HG02840 (cell line): ENCODE measurements around the gene SRGAP3.

ENCODE experiments used
- ATAC-seq: cut with Tn5 transposase; IDR thresholded peaks from one replicate; pipeline ENCODE4 v1.9.1; 2021; ENCODE audit warnings: mild to moderate bottlenecking, moderate library complexity, moderate number of reproducible peaks; ENCODE audit not compliant: unreplicated experiment, low FRiP score

SRGAP3 gene

DNA sequence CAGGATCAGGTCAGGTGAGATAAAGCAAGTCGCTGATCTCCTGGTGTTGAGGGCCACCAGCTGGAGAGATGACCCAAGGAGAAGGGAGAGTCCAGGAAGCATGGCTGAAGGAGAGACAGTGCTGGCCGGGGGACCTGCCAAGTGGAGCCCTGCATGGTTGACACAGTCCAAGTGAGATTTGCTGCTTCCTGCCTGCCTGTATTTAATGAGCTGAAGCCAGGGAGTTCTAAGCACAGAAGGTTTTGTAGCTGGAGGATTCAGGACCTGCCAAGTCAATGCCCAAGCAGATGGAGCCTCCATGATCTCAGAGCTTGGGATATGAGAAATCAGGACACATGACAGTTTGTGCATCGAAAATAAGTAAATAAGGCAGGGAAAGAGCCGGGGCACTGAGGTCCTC, 125.6 kb downstream of the SRGAP3 start:
- no peak for ATAC-seq

DNA sequence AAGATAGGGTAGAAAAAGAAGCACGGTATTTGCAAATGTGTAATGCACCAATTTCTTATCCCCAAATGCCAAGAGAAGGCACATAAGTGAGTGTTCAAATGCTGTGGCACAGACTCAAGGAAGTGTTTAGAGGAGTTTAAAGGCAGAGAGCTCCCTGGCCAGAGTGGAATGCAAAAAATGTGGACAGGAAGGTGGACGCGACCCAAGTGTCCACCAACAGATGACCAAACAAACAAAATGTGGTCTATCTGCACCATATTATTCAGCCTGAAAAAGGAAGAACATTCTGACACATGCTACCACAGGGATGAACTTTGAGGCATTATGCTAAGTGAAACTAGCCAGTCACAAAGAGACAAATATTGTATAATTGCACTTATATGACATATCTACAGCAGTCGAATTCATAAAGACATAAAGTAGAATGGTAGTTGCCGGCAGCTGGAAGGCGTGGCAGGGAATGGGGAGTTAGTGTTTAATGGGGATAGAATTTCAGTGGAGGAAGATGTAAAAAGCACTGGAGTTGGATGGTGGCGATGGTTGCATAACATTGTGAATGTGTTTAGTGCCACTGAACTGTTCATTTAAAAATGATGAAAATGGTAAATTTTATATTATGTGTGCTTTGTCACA, 126.6 kb downstream of the SRGAP3 start:
- no peak for ATAC-seq

DNA sequence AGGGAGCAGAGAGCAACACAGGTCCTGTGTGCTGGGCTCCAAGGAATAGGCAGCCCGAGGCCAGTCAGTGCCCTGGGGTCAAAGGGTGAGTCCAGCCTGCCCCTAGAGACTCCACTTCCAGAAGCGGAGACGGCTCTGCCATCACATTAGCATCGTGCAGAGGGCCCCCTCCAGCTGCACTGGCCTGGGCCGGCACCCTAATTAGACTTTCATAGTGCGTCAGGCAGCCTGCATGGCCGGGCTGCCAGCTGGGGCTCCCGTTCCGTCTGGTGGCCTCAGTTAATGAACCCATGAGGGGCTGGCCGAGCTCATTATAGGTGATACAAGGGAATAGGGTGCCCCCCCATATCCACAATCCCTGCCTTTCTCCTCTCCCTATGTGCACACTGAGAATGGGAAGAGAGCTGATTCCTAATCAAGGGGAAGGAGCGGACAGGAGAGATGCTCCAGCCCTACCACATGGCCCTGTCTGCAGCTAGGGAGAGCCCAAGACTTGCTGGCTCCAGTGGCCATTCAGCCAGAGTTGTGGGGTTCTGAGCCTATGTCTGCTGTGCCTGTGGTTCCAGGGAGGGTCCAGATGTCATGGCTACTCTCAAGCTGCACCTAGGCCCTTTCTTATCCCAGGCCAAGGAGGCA, 128.0 kb downstream of the SRGAP3 start:
- no peak for ATAC-seq

DNA sequence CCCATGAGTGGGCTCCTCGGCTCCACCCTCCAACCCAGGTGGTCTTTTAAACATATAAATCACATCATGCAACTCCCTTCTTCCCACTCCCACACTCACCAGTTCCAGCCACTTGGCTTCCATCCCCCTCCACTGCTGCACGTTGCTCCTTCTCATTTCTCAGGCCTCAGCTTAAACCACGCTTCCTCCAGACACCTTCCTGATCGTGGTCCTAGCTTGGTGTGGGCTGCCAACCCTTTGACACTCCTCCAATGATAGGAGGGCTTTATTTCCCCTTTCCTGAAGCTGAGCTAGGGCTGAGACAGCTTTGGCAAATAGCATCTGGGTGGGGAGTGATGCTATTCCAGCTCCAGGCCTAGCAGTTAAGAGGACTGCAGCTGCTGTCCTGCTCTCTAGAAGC, 130.1 kb downstream of the SRGAP3 start:
- ATAC-seq = no peak

DNA sequence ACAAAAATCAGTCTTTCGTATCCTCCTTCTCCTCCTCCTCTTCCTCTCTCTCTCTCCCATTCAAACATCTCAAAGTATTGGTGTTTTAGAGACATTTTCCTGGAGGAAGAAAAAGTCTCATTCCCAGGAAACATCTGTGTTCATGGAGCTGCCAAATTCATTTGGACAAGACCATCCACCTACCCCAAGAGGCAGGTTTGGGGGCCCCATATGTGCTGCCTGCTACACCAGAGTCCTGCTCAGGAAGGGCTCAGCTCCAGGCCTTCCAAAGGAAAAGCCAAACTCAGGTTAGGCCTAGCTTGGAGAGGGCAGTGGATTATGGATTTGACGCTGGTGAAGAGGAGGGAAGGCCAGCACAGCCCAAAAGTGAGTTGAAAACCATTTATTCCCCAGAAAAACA, 131.2 kb downstream of the SRGAP3 start:
- ATAC-seq = no peak

DNA sequence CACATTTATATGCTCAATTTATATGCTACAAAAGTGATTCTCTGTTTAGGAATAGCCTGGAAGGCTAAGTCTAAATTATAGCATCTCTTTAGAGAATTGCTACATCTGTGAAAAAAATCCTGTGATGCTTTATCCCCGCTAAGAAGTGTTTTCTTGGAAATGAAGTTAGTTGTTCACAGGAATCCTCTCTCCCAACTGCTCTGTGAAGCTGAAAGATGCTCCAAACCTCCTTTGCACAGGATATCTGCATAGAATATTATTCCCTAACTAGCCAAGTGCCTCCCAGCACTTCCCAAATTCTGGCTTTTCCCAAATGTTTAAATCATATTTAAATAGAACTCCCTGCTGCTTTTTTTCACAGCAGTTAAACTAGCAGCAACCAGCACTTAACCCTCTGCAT, 132.2 kb downstream of the SRGAP3 start:
- no peak for ATAC-seq

DNA sequence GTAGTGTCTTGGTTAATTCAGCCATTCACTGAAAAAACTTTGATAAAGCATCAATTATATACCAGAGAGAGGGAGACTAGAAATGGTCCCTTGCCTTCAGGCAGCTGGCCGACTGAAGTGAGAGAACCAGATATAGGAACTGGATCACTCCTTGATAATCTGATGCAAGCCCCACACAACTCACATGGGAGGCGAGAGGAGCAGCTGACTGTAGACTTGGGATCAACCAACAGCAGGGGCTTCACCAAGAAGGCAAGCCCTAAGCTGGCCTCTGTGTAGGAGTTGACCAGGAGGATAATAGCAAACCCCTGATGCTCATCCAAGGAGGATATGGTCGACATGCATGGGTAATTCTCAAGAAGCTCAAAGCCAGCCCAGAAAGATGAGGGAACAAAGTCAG, 133.1 kb downstream of the SRGAP3 start:
- ATAC-seq = no peak

DNA sequence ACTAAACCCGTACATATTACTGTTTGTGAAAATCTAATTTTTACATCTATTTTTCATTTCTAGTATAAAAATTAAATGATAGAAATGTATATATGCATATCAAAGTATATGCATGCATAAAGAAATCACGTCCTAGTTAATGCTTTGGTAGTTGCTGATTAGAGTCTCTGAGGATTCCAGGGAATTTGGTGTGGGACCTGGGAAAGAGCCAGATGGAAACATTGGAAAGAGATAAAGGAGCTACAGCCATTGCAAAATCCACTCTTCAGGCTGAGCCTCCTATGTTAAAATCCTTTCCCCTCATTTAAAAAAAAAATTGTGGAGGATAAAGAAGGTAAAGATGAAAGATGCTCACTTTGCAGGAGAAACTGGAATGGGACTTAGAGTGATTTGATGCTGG, 134.1 kb downstream of the SRGAP3 start:
- no peak for ATAC-seq

DNA sequence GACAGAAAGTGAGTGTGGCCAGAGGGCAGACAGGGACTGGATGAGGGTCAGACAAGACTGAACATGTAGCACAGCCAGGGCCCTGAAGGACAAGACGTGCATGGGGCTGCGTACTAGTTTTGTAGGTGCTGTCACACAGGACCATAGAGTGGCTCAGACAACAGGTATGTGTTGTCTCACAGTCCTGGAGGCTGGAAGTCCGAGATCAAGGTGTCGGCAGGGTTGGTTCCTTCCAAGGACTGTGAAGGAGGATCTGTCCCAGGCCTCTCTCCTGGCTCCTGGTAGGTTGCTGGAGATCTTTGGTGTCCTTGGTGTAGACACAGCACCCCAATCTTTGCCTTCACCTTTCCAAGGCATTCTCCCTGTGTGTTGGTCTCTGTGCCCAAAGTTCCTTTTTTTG, 136.4 kb downstream of the SRGAP3 start:
- no peak for ATAC-seq

DNA sequence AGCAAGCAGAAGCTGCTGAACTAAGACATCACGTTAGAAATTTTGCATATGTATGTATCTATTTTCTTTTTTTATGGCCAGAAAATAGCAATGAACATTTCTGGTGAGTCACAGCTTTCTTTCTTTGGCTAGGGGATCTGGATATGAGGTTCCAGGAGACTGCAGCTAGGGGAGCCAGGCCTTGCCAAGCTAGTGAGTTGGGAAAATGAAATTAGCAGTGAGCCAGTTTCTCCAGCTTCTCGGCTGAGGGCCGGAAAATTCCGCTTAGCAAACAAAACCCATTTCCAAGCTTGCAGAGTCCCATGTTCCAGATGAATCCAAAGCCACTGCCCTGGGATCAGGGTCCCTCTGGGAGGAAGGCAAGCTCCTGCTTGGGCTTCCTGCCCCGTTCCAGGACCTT, 137.6 kb downstream of the SRGAP3 start:
- no peak for ATAC-seq

DNA sequence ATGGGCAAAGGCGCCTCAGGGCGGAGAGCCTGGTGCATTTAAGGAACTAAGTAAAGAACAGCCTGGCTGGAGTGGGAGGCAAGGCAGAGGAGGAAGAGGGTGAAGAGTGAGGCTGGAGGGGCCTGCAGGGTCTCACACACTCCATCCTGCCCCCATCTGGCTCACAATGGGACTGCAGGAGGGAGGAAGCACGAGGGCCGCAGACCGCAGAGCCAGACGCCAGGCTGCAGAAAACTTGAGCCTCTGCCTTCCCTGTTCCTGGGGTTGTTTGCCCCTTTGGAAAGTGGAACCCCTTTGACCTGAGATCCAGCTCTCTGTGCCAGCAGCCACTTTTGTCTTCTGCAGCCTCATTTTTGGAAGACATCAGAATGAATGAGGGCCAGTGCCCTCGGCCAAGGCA, 138.0 kb downstream of the SRGAP3 start:
- ATAC-seq = no peak

DNA sequence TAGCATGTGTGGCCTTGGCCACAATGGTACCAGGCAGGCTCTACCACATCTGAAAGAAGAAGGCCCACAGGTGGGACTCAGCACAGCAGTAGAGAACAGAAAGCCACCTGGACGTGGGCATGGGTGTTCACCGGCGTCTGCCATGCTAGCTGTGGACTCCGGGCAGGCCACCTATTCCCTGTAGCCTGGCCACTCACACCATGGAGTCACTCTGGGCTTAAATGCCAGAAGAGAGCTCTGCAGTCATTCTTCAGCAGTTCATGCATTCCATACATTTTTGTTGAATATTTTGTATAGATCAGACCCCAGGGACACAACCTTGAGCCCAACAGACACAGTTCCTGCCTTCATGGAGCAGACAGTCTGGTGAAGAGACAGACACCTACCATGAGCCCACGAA, 138.6 kb downstream of the SRGAP3 start:
- ATAC-seq = no peak

DNA sequence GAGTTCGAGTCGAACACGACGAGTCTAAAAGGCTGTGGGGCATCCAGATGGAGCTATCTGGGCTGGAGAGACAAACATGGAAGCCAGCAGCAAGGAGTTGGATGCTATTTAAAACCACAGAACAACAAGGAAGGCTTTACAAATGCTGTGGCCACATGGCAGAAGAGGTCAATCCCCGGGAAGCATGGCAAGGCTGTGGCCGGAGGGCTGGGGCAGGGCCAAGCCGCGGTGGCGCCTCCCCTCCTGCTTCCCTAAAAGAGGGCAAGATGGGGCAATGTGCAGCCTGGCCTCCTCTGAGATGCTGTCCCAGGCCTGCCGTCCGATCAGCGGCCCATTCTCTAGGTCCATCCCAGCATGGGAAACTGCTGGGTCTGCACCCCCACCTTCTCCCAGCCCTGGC, 139.1 kb downstream of the SRGAP3 start:
- no peak for ATAC-seq

DNA sequence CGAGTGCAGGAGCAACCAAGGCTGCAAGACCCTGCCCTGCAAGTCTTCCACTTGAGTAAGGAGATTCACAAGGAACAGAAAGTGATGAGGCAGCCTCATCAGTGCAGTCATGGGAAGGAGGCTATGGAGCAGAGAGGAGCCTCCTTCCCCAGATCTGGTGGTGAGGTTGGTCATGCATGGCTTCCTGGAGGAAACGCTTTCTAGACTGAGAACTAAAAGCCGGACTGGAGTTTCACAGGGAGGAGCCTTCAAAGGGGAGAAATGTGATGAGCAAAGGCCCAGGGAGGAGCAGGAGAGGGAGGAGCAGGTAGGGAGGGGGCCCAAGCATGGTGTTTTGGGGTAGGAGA, 139.9 kb downstream of the SRGAP3 start:
- ATAC-seq = no peak

DNA sequence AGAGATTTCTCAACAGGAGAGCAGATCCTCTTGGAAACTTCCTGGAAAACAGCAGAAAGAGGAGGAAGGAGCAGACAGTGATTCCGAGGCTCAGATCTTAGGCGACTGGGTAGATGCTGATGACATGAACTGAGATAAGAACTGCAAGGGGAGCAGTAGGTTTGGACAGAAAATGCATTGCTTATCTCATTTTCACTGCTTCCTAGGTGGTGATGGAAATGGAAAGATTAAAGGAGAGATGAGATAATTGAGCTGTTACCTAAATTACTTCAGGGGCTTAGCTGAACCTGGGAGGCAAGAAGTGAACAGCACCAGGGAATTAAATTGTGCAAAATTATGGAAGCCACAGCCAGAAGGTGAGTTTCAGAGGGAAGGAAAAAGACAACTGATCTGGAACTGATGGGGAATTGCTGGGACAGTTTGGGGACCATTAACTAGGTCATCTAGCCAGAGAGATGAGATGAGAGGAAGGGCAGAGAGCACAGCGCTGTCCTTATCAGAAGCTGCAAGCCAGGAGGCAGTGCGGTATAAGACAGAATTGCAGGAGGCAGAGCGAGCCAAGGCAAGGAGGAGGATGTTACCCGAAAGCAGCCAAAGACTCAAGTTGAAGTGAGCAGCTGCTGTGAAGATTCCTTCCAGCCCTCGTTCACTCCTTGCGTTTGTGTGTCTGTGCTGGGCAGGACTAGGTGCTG, 140.4 kb downstream of the SRGAP3 start:
- no peak for ATAC-seq

DNA sequence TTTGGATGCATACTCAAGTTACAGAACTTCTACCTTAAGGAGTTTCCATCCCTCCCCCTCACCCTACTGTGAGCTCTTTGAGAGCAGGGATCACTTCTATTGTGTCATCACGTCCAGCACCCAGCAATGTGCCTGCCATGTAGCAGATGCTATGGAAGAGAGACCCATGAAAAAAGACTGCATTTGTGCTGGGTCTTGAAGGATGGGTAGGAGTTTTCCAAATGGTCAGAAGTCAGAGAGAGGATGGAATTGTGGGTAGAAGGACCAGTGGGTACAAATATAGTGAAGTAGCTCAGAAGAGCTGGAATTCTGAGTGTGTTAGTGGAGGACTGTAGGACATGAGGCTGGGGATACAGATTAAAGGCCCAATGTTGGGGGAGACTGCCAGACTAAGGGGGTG, 141.7 kb downstream of the SRGAP3 start:
- ATAC-seq = no peak

DNA sequence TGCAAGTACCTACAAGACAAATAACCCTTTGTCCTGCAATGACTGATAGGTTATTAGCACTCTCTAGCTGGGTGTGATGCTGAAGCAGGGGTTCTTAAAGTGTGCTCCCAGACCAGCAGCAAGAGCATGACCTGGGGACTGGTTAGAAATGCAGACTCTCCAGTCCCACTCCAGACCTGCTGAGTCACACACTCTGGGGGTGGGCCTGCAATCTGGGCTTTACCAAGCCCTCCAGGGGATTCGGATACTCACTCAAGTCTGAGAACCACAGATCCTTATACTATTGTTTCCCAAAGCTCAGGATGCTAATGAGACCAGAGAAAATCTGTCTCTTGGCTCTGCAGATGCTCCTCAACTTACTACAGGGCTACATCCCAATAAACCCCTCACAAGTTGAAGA, 144.0 kb downstream of the SRGAP3 start:
- no peak for ATAC-seq

DNA sequence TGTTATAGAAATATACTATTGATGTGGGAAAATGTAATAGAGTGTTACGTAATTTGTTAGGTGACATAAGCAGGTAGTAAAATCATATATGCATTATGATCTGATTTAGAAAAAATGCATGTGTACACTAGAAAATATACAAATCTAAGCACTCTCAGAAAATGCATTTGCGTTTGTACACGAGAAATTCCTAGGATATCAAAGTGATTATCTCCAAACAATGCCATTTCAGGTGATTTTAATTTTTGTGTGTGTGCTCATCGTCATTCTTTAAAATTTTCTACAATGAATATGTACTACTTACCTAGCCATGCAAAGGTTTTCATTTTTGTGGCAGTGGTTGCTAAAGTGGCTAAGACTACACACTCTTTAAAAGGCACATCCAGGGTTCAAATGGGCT, 145.3 kb downstream of the SRGAP3 start:
- no peak for ATAC-seq

DNA sequence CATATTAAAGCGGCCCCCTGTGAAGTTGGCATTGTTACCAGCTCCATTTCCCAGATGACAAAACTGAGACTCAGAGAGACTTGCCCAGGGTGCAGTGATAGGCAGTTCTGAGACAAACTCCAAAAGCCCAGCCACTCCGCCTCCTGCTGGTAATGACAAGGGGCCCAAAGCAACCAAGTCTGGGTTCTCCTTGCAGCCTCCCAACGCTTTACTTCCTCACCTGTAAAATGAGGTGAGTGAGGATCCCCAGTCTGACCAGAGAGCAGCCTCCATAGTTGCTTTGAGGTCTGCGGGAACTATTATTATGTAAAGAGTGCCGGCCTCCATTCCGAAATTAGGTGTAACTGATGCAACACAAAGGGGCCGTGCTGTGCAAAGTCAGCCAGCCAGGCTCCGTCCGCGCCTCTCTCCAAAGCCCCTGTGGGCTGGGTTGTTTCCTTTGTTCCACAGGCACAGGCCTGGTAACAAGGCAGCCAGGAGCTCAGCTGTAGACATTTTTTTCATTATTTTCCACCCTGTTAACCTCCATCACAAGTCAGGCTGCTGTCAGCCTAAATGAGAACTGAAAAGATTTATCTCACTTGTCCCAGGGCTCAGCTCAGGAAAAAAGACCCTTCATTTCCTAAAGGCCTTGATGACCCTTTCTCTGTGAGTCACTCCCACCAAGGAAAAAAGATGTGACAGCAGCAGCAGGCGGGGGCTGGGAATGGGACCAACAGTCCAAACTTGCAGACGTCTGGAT, 147.0 kb downstream of the SRGAP3 start:
- no peak for ATAC-seq

DNA sequence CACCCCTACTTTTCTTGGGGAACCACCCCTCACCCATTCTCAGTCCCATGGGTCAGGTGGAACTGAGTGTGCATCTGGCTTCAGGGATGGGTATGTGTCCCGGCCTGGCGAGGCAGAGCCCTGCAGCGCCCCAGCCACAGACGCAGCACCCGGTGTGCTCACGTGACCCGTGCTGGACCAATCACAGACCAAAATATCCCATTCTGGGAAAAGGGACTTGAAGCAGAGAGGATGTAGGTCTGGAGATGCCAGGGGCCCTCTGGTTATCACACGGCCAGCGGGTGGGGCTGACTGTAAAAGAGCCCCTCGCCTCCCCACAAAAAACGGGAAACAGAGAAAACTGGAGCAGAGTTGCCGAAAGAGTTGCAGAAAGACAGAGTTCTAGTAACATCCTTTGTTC, 148.2 kb downstream of the SRGAP3 start:
- no peak for ATAC-seq

DNA sequence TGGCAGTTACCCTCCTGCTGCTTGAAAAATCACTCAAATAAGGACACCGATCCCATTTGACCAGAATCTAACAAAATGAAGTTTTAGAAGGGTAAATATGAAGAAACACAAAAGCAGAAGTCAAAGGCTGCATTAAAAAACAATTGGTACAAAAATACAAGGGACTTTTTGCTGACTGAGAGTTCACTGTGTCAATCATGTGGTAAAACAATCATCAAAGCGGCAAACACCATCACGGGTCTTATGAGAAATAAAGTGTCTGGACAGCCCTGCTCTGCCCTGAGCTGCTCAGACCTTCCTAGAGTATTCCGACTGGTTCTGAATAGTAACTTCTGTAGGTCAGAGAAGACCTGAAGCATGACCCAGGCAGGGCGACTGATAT, 148.9 kb downstream of the SRGAP3 start:
- ATAC-seq = no peak
